HG03520 (cell line): Measurements from ENCODE around the gene DNAAF1.

Source experiments
- ATAC-seq: cut with Tn5 transposase; IDR thresholded peaks from one replicate; pipeline ENCODE4 v1.9.1; 2021; ENCODE audit warnings: mild to moderate bottlenecking, moderate library complexity; ENCODE audit not compliant: unreplicated experiment

Gene DNAAF1

DNA sequence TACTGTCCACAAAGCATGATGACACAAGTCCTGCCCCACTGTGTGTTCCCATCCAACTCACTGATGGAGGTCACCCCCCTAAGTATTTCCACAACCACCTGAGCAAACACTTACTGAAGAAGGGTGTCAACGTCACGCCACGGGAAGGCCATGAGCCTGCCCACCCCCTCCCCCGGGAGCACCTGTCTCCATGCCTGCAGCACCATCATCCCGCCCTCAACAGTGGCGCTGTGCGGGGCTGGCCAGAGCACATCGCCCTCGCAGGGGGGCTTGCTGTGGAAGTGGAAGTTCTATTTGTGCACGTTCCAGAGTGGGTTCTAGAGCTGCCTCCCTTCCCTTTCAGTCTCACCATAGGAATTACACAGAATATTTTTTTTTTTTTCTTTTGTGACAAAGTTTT, 24.1 kb upstream of the DNAAF1 start:
- ATAC-seq: no peak

DNA sequence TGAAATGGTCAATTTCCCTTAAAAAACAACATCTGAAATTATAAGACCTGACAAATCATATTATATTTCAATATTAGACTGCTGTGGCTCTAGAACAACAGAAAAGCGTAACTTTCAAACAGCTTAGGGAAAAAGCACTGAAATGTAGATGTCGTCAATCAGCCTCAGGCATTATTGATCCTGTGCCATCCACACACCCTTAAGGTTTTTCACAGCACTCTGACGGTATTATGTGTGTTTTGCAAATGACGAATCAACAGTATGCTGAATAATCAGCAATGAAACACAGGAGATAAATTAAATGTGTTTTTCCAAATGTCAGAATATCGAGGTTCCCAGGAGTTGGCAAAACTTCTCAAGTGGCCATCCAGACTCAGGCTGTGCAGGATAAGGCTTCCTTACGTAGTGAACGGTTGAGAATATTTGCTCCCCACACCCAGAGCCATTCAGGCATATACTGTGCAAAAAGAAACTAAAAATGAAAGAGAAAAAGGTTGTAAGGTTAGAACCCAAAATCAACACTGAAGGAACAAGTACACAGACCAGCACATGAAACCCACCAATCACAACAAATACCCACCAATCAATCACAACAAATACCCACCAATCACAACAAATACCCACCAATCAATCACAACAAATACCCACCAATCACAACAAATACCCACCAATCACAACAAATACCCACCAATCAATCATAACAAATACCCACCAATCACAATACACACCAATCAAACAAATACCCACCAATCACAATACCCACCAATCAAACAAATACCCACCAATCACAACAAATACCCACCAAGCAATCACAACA, 20.6 kb upstream of the DNAAF1 start:
- no peak for ATAC-seq

- ATAC-seq: no peak
Measured at GRCh38 chr16:84131117-84131516, 14.0 kb upstream of the DNAAF1 start.

DNA sequence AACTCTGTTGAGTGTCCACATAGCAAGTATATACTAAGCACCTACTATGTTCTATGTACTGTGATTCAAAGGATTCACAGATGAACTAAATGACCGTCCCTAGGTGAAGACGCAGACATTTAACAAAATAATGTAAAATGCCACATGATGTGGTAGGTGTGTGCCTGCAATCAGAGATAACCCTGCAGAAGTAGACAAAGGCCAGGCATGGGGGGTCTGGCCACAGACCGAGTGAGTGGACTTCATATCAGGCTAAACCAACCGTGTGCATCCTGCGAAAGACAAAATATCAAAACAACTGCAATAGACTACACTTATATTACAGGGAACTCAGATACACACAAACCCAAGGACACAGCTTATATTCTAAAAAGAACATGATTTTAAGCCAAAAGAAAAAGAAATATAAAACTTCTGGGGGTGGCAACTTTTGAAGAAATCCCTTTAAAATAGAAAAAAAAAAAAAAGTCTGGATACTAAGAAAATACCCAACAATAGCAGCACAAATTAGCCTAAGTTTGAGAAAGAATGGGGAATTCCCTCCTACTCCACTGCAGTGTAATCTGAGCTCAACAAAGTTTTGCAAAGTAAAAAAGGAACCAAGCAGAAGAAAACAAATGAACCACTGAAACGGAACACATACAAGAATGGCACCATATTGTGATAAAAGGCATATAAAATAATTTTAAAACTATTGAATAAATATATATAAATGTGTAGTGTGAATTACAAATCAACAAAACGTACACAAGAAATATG, 12.4 kb upstream of the DNAAF1 start:
- no peak for ATAC-seq

GRCh38 chr16:84136331-84137125, 8.6 kb upstream of the DNAAF1 start:
- ATAC-seq: no peak

DNA sequence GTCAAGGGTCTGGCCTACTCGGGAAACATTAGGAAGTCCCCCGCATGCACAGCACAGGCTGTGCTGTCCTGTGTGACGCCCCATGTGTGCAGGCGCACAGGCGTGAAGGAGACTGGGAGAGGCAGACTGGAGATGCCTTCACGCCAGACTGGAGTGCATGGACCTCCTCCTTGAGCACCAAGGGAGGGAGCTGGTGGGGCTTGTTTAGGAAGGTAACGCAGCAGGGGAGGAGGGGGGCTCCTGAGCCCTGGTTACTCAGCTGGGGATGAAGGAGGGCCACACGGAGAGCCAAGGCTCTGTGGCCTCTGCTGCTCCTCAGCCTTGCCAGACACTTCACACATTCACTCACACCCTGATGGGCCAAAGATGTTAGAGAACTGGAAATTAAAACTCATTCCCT, 7.8 kb upstream of the DNAAF1 start:
- ATAC-seq: no peak

DNA sequence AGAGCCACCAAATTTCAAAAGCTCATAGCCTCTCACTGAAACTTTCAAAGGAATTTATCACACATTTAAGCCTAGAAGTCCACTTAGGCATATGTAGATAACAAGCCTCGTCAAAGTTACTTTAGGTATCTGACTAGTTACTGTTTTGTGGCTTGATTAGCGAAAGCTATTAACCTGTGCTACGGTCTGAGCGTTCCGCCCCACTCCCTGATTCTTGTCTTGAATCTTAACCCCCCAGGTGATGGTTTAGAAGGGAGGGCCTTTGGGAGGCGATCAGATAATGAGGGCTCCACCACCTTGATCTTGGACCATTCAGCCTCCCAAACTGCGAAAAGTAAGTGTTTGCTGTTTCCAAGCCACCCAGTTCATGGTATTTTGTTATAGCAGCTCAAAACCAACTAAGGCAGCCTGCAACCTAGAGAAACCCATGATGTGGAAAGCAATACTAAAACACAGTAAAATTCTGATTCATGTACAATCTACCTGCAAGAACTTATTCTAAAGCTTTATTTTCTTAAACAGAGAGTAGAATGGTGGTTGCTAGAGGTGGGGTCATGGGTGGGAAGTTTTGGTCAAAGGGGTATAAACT, 7.2 kb upstream of the DNAAF1 start:
- no peak for ATAC-seq

DNA sequence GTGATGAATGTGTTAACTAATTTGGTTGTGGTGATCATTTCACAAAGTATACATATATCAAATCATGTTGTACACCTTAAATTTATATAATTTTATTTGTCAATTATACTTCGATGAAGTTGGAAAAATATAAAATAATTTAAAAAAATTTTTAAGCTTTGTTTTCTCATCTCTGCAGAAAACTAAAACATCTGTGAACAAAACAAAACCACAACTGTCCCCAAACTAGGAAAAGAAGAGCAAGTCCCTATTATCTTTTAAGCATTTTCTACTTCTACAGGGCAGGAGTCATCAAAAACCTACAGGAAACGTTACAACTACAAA, 6.6 kb upstream of the DNAAF1 start:
- no peak for ATAC-seq

- ATAC-seq: no peak
Measured at GRCh38 chr16:84138824-84139627, 6.1 kb upstream of the DNAAF1 start.

- ATAC-seq: no peak
Measured at GRCh38 chr16:84139628-84140258, 5.4 kb upstream of the DNAAF1 start.

DNA sequence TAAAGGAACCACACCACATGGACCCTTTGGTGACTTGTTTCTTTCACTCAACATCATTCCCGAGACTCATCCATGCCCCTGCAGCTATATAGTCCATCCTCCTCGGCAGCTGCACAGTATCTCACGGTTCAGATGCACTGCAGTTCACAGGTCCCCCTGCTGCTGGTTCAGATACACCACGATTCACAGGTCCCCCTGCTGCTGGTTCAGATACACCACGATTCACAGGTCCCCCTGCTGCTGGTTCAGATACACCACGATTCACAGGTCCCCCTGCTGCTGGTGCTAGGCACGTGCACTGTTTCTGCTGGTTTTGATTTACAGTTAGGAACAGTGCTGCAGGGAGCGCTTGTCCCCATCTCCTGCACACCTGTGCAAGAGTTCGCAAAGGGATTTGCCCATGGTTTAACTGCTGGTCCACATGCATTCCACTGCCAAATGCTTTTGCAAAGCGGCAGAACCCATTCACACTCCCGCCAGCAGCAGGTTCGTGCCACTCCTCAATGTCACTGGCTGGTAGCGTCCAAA, 3.9 kb upstream of the DNAAF1 start:
- ATAC-seq: no peak

DNA sequence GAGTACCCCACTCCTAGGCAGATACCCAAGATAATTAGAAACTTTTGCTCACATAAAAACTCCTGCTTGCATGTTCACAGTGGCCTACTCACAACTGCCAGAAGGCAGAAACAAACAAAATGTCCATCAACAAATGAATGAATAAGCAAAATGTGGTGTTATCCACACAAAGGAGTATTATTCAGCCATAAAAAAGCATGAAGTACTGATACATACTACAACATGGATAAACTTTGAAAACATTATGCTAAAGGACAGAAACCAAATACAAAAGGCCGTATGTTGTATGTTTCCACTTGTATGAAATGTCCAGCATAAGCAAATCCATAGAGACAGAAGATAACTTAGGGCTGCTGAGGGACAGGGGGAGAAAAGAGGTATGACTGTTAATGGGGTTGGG, 2.0 kb upstream of the DNAAF1 start:
- ATAC-seq: no peak

- no peak for ATAC-seq
Measured at GRCh38 chr16:84143784-84144199, 1.3 kb upstream of the DNAAF1 start.

DNA sequence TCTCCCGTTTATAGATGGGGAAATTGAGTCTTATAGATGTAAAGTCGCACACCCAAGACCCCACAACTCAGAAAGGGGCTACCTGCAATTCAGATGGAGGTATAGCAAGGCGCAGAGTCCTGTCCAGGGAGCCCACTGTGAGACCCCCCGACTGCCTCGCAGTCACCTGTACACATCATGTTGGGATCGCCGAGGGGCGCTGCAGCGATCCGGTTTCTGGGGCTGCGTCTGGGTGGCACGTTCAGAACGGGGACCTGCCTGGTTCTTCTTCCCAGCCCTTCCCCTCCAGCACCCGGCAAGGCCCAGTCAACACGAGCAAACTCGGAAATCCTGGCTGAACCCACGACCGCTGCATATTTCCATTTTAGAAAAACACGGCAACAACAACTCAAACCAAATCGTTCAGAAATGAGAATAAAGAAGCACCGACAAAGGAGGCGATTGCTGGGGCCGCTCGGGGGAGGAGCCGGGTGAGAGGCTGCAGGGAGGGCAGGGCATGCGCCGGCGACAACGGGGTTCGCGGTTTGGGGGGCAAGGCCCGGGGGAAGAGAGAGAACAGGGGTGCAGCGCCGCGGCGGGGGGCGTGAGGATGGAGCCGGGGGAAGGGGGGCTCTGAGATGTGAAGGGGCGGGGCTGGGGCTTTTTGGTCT, 774 bp upstream of the DNAAF1 start:
- no peak for ATAC-seq

- ATAC-seq: no peak
Measured at GRCh38 chr16:84150926-84151325, 5.8 kb downstream of the DNAAF1 start.

- ATAC-seq: no peak
Measured at GRCh38 chr16:84153660-84154214, 8.6 kb downstream of the DNAAF1 start.

DNA sequence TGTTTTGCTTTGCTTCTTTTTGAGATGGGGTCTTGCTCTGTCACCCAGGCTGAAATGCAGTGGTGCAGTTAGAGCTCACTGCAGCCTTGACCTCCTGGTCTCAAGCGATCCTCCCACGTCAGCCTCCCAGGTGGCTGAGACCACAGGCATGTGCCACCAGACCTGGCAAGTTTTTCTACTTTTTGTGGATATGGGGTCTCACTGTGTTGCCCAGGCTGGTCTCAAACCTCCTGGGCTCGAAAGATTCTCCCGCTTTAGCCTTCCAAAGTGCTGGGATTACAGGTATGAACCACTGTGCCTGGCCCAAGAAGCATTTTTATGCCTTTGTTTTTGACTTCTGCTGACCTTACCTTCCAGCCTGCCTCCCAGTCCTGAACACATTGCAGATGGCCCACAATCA, 10.1 kb downstream of the DNAAF1 start:
- no peak for ATAC-seq

DNA sequence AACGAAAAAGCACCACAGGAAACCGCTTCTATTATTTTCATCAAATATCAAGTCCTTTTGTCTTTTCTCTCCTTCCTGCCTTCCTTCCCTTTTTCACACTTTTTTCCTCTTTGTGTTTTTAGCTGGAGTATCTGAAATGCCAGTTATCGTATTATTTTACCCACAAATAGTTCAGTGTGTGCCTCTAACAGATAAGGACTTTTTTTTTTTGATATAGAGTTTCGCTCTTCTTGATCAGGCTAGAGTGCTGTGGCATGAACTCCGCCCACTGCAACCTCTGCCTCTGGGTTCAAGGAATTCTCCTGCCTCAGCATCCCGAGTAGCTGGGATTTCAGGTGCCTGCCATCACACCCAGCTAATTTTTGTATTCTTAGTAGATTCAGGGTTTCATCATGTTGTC, 10.7 kb downstream of the DNAAF1 start:
- ATAC-seq: no peak

GRCh38 chr16:84156342-84156784, 11.3 kb downstream of the DNAAF1 start:
- ATAC-seq: no peak
